Caki2 (cell line): ENCODE data around the gene PCIF1. TPM values are rescaled to one million over a fixed set of nuclear protein-coding genes. Genes with fewer than 3 reads are reported as not detected.
"Not testable (repeated sequence)": the region's sequence is repeated elsewhere in the genome, so short reads cannot be mapped to it uniquely, and the experiment has no call there.

Source experiments
- DNase-seq: peaks from one replicate; pipeline ENCODE4 v3.0.0-alpha.2; 2015; ENCODE audit warnings: low read depth
- in situ Hi-C: cut with HindIII; loops from 2 replicates; pipeline ENCODE4 v1.10.0; 2016; ENCODE audit warnings: low sequenced_read_pairs, low pct_unique_long_range_greater_than_20kb, mixed read lengths
- total RNA-seq: library from RNA; depleted of rRNA; stranded (reverse); fragments of >200 nt; shearing (Covaris generic); gene quantifications from 2 replicates; pipeline ENCODE4 v1.2.3, GENCODE V29; 2014; ENCODE audit warnings: low replicate concordance

PCIF1 gene
- total RNA-seq, 1 experiment from 2014 or later: 14.2 TPM

DNA sequence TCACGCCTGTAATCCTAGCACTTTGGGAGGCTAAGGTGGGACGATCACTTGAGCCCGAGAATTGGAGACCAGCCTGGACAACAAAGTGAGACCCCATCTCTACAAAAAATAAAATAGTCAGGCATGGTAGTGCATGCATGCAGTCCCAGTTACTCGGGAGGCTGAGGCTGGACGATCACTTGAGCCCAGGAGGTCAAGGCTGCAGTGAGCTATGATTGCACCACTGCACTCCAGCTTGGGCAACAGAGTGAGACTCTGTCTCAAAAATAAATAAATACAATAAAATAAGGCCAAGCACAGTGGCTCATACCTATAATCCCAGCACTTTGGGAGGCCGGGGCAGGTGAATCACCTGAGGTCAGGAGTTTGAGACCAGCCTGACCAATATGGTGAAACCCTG lies 33.2 kb upstream of the PCIF1 start:
- DNase-seq, in situ Hi-C loops: not testable (repeated sequence)

DNA sequence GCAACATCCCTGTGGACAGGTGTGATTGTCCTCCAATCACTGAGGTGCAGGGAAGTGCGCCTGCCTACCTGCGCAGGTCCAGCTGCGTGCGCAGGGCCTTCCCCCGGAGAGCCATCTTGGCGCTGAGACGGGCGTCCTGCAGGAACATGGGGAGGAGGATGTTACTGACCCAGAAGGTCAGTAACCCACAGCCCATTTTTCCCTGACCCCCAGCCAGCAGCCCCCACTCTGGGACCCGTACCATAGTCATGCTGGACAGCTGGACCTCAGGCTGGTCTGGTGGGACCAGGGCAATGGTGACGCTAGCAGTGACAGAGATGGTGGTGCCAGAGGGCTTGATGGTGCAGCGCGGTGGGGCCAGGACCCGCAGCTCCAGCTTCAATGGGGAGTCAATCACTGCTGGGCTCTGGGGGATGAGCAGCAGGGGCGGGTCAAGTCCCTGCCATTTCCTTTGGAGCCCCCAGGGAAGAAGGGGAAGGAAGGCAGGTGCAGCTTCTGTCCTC lies 32.2 kb upstream of the PCIF1 start:
- in situ Hi-C loops: no loop called here
- DNase-seq: no peak

DNA sequence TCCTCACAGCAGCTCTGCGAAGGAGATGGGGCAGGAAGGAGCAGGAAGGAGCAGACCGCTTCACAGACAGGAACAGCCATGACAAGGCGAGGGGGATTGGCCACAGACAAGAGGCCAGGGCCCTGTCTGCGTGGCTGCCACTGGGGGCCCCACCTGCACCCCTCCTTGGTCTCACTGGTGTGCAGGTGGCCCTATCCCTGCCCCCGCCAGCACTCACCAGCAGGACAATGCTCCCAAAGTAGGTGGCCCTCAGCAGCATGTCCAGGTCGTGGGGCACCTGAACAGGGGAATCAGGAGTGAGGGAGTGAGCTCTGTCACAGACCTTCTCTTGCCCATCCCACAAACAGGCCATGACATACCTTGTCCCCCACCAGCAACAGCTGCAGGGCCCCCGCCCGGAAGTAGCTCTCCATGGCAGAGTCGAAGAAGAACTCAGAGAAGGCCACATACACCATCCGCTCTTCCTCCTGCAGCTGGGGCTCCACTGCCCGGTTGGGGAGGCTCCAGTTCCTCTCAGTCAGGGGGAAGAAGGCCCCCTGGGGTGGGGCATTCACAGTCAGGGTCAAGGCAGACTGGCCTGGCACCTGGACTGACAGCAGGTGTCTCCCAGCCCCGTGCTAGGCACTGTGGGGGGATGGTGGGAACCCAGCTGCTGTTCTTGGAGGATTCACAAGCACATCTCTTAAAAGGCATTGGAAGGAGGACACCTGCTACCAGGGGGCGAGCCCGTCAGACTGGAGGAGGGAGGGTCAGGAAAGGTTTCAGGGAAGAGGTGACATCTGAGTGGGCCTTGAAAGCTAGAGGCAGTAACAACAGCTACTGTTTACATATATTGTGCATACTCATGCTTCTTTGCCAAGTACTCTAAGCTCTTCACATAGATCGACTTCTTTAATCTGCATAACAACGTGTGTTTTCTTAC lies 29.6 kb upstream of the PCIF1 start:
- DNase-seq: no peak
- in situ Hi-C loops: no loop called here

DNA sequence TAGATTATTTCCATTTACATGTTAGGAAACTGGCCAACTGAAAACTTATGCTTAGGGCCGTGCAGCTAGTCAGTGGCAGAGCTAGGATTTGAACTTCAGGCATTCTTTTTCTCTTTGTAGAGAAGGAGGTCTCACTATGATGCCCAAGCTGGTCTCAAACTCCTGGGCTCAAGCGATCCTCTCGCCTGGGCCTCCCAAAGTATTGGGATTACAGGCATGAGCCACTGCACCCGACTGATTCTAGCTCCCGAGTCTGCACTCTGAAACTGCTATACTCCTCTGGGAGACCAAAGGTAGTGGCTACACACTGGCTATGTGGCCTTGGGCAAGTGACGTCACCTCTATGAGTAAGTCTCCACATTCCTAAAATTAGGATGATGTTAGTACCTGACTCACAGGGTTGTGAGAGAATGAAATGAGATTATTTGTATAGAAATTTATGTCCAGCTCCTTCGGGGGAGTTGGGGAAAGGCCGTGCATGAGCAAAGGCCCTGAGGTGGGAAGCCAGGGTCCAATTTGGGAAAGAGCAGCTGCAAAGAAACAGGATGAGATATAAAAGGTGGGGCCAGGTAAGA lies 28.9 kb upstream of the PCIF1 start:
- DNase-seq: peak; percentile 35
- in situ Hi-C loops: no loop called here

DNA sequence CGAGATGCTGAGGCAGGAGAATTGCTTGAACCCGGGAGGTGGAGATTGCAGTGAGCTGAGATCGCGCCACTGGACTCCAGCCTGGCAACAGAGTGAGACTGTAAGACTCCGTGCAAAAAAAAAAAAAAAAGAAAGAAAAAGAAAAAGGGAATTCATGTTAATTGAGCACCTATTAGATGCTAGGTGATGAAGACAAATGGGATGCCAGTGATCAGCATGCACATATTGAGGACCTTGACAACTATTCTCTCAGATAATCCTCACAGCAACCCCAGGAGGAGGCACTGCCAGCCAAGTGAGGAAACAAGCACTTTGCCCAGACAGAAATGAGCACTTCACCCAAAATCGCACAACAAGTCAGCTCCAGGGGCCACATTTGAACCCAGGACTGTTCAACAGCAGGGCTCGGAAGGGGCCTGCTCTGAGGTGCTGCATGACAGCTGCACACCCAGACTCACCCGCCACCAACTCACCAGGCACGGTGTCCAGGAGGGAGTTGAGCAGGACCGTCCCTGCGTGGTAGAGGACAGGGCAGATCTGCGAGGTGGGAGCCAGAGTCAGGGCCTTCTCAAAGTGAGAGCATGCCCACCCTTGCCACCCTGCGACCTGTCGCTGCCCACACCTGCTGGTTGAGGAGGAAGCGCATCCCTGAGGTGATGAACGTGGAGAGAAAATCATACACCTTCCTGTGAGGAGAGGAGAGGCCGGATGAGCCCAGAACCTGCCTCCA lies 27.1 kb upstream of the PCIF1 start:
- in situ Hi-C loops: no loop called here
- no peak for DNase-seq

DNA sequence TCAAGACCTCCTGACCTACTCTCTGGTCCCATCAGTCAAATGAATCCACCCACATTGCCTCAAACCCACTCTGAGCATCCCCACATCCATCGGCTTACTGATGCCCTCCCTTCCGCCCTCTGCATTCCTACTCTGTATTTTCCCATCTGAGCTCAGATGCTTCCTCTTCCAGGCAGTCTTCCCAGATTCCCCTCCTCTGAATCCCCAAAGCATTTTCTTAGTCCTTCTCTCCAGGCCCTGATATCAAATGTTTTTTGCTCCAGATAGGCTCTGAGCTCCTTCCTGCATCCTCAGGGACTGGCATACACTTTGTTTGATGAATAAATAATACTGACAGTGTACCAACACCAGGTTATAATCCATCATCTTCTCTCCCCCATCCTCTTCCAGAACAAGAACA lies 26.4 kb upstream of the PCIF1 start:
- in situ Hi-C loops: no loop called here
- DNase-seq: no peak

DNA sequence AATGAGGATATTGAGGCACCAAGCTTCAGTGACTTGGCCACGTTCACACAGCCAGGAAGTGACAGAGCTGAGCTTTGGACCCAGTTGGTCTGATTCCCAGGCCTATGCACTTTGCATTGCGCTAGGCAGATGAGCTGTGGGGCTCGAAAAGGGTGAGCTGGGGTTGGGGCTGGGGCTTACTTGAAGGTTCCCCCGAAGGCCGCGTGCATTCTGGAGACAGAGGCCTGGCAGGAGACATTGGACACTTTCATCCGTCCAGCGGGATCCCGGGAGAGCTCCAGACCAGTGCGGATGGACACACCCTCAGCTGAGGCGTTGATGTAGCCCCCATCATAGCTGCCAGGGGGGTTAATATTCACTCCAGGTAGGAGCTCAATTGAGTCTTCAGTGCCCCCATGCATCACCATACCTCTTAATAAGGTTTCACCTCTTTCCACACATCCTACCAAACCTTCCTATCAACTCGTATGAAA lies 25.1 kb upstream of the PCIF1 start:
- DNase-seq: no peak

DNA sequence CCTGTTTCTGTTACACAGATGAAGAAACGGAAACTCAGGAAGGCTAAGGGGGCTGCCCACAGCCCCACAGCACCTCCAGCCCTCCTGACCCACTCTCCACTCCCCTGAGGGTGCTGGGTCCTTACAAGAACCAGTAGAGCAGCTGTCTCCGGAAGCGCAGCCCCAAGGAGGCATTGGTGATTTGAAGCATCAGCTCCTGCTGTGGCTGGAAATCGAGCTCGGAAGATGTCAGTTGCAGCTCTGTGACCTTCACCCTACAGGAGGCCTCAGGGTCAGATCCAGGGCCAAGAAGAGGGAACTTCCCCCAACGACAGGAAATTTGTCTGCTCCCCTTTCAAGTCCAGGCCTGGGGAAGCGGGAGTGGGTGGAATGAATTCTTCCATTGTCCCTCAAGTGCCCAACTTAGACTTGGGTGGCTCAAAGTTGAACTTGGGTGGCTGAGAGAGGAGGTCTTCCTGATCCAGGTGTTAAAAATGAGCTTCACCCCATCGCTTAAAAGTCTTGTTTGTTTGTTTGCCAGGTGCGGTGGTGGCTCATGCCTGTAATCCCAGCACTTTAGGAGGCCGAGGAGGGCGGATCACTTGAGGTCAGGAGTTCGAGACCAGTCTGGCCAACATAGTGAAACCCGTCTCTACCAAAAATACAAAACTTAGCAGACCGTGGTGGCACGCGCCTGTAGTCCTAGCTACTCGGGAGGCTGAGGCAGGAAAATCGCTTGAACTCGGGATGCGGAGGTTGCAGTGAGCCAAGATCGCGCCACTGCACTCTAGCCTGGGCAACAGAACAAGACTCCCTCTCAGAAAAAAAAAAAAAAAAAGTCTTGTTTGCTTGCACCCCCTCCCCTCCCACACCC lies 24.4 kb upstream of the PCIF1 start:
- DNase-seq: no peak
- in situ Hi-C loops: no loop called here

More for the DNA sequence above, 25.1 kb upstream of the PCIF1 start:
- in situ Hi-C loops: no loop called here

DNA sequence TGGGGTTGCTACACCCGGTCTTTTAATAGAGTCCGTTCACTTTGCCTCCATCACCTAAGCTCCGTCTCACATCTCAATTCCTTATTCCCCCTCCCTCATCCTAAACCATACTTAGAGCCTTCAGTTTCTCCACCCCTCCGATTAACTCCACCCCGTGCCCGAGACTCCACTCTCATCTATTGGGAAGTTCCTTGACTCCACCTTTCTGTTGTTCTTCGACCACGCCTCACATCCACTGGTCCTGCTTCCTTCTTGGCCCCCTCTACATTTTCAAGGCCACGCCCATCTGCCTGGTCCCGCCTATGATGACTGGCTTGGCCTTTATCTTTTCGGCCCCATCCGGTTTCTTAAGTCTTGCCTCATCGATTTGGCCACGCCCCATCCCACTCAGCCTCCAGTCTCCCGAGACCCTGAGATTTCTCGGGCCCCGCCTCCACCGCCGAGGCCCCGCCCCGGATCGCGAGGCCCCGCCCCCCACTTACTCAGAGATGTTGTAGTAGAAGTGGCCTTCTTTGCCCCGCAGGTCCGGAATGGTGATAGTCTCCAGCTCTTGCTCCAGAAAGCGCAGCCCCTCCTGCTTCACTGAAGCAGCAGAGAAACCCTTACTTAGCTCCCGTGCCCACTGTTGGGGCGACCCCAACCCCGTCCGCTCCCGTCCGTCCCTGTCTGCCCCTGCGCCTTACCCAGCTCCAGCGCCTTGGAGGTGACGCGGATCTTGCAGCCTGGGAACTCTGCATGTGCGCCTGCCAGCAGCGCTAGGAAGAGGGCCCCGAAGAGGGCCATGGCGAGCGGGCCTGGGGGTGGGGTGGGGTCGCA lies 23.6 kb upstream of the PCIF1 start:
- peak; percentile 100 for DNase-seq
- in situ Hi-C loops: no loop called here

DNA sequence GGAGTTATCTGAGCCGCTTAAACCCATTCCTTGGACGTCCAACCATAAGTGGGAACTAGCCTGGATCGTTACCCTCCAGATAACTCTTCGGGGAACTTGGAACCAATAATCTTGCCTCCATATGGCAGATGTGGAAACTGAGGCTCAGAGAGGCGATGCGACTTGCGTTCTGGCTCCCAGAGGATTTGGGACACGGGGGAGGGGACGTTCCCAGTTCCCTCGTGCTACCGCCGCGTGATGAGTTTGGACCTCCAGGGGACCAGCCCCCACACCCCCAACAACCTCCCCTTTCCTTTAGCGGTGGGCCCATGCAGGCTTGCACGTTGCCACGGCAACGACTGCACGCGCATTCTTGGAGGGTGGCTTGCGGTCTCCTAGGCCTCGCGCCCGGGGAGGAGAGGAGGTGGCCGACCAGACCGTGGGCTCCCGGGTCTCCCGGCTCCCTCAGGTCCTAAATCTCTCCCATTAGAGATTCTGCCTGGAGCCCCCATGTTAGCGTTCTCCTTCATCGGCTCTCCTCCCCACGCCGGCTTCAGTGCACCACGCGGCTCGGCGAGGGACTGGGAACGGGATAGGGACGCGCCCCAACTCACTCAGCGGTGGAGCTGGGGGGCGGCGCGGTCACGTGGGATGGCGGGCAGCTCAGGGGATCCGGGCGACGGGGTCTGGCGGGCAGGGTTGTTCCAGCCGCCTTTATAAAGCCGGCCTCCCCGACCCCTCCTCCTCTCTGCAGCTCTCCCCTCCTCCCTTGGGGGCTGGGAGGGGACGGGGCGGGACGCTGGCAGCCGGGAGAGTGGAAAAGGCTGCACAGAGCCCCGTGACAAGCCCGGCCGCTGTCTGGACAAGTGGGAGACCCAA lies 22.8 kb upstream of the PCIF1 start, which contains the start of gene PLTP:
Gene PLTP (minus strand): TSS at position 670 of the 858 bp plus-strand sequence. CDS start 703 bp downstream, outside the sequence.
- DNase-seq: no peak
- in situ Hi-C loops: no loop called here

DNA sequence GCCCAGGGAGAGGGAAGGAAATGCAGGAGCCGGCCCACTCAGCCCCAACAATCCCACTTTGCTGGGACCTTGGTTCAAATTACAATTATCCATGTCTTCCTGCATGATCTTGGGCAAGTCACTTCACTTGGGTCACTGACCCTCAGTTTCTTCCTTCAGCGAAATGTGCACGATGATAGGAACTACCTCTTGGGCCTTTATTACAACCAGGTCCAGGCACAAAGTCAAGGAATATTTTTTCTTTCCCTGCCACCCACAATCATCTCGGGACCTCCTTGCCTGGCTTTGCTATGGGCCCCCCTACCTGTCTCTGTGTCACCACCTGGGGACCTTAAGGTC lies 22.2 kb upstream of the PCIF1 start:
- no peak for DNase-seq
- in situ Hi-C loops: no loop called here

DNA sequence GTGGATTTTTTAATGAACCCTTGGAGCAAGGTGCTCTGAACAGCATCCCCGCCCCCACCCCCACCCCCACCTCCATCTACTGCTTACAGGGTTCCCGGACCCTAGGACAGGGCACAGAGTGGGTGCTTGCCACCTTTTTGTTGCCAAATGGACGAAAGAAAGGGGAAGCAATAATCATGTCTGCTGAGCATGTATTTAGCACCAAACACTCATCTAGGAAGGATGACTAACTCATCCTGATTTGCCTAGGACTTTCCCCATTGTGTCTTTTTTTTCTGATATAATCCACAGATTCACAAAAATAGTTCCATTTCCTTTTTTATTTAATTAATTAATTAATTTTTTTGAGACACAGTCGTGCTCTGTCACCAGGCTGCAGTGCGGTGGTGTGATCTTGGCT lies 21.4 kb upstream of the PCIF1 start:
- in situ Hi-C loops: no loop called here
- DNase-seq: no peak

DNA sequence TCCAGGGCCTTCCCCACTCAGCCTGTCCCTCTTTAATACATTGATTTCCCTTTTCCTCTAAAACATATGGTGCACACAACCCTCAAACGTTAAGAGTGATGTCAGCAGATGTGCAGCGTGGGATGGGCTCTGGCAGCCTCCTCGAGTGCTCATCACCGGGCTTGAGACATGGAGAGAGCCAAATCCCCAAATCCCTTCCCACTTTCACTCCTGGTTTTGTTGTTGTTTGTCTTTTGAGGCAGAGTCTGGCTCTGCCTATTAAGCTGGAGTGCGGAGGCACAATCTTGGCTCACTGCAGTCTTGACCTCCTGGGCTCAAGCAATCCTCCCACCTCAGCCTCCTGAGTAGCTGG lies 16.7 kb upstream of the PCIF1 start:
- in situ Hi-C loops: no loop called here
- no peak for DNase-seq

DNA sequence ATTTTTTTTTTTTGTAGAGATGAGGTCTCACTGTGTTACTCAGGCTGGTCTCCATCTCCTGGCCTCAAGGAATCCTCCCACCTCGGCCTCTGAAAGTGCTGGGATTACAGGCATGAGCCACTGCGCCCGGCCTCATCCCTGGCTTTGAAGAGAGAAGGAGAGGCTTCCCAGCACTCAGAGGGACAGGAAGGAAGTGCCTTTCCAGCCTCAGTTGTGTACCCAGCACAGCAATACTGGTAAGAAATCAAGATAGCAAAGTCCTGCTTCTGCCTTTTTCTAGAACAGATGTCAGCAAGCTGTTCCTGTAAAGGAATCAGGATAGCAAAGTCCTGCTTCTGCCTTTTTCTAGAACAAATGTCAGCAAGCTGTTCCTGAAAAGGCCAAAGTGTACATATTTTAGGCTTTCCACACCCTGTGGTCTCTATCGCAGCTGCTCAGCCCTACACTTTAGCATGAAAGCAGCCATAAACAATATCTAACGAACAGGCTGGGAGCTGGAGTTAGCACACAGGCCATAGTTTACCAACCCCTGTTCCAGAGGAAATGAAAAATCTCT lies 16.2 kb upstream of the PCIF1 start:
- in situ Hi-C loops: no loop called here
- no peak for DNase-seq

DNA sequence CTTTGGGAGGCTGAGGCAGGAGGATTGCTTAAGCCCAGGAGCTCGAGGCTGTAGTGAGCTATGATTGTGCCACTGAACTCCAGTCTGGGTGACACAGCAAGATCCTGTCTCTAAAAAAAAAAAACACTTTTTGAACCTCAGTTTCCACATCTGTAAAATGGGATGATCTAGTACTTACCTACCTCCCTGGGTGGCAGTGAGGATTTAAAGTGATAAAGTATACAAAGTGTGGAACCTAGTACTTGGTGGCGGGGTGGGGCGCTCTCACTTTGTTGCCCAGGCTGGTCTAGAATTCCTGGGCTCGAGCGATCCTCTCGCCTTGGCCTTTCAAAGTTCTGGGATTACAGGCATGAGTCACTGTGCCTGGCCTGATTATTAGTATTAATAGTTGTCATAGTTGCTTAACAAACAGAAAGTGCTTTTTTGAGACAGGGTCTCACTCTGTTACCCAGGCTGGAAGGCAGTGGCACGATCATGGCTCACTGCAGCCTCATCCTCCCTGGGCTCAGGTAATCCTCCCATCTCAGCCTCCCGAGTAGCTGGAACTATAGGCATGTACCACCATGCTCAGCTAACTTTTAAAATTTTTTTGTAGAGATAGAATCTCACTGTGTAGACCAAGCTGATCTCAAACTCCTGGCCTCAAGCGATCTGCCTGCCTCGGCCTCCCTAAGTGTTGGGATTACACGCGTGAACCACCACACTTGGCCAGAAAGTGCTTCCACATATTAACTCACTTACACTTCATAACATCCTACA lies 15.5 kb upstream of the PCIF1 start:
- in situ Hi-C loops: no loop called here
- DNase-seq: no peak
